Skeletal muscle tissue (tissue), 4 donors: ENCODE results near the gene GCNA. TPM values are rescaled to one million over a fixed set of nuclear protein-coding genes. Genes with fewer than 3 reads are reported as not detected.

Experiments used
- H3K27ac ChIP-seq: one replicate; pipeline ENCODE4 v1.7.0; 2013; ENCODE audit warnings: mild to moderate bottlenecking, low read depth, low read length, inconsistent platforms
- H3K27me3 ChIP-seq, 3 donors: one replicate each; pipeline ENCODE4 v1.7.0; 2013; ENCODE audit warnings: low read length in 3 of 3; ENCODE audit not compliant: control insufficient read depth in 3 of 3, insufficient read depth in 3 of 3
- H3K36me3 ChIP-seq, 3 donors: one replicate each; pipeline ENCODE4 v1.7.0; 2013; ENCODE audit warnings: low read length in 3 of 3; ENCODE audit not compliant: control insufficient read depth in 3 of 3, insufficient read depth in 3 of 3
- H3K4me1 ChIP-seq, 3 donors: one replicate each; pipeline ENCODE4 v1.7.0; 2013; ENCODE audit warnings: low read length in 3 of 3, mild to moderate bottlenecking in 3 of 3; ENCODE audit not compliant: control insufficient read depth in 3 of 3, insufficient read depth in 3 of 3
- H3K4me3 ChIP-seq, 3 donors: one replicate each; pipeline ENCODE4 v1.7.0; 2013; ENCODE audit warnings: low read length in 3 of 3
- H3K9ac ChIP-seq, 3 donors: one replicate each; pipeline ENCODE4 v1.7.0; 2013; ENCODE audit warnings: low read length in 3 of 3, mild to moderate bottlenecking in 3 of 3, moderate library complexity in 2 of 3, low read depth in 1 of 3
- H3K9me3 ChIP-seq, 3 donors: one replicate each; pipeline ENCODE4 v1.7.0; 2013; ENCODE audit warnings: low read length in 3 of 3; ENCODE audit not compliant: control insufficient read depth in 3 of 3
- total RNA-seq: library from RNA; depleted of rRNA; stranded (reverse); fragments of >200 nt; gene quantifications from one replicate; pipeline ENCODE4 v1.2.3, GENCODE V29; 2014
- donor health status: Osteomylitis.

The GCNA gene
- total RNA-seq, 1 donor from 2014 or later, result 2.6 TPM

GRCh38 chrX:71619193-71619592 lies 41.0 kb downstream of the GCNA start:
- no peak overlapping the region for H3K27ac ChIP-seq
- no peaks in the 10 kb centered on the region for H3K27me3 ChIP-seq
- H3K36me3 ChIP-seq, result peaks cover 0 to 4% (median 0%) of the 10 kb centered on the region in 3 donors
- no peaks in the 10 kb centered on the region for H3K9me3 ChIP-seq
- peaks cover 15 to 34% (median 17%) of the 10 kb centered on the region in 3 donors for H3K4me1 ChIP-seq
- H3K4me3 ChIP-seq, result no peak overlapping the region
- H3K9ac ChIP-seq, result no peak overlapping the region

- no peak overlapping the region for H3K27ac ChIP-seq
- H3K9me3 ChIP-seq, result no peaks in the 10 kb centered on the region
- peaks cover 15 to 34% (median 17%) of the 10 kb centered on the region in 3 donors for H3K4me1 ChIP-seq
- H3K4me3 ChIP-seq, result no peak overlapping the region
- peaks cover 0 to 3% (median 0%) of the 10 kb centered on the region in 3 donors for H3K36me3 ChIP-seq
- no peaks in the 10 kb centered on the region for H3K27me3 ChIP-seq
- no peak overlapping the region for H3K9ac ChIP-seq
These were observed 41.7 kb downstream of the GCNA start for GRCh38 chrX:71619986-71620385.

DNA sequence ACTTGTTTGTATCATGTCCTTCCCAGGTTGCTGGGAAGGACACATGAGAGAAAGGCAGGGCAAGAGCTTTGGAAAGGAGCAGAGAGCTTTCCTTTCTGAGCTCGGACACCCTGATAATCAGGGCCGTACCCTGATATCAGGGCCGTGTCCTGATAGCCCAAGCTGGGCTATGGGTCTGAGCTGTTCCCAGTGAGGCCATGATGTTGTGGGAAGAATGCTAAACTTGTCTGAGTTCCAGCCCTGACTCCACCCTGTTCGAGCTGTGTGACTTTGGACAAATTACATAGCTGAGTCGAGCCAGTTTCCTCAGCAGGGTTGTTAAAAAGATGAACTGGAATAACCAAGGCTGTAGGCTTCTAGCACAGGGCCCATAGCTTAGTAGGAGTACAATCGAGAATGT lies 43.4 kb downstream of the GCNA start:
- H3K9me3 ChIP-seq, result no peaks in the 10 kb centered on the region
- H3K9ac ChIP-seq, result no peak overlapping the region
- H3K36me3 ChIP-seq, result no peaks in the 10 kb centered on the region
- H3K4me1 ChIP-seq, result peaks cover 15 to 34% (median 17%) of the 10 kb centered on the region in 3 donors
- no peaks in the 10 kb centered on the region for H3K27me3 ChIP-seq
- no peak overlapping the region for H3K4me3 ChIP-seq
- H3K27ac ChIP-seq, result no peak overlapping the region

DNA sequence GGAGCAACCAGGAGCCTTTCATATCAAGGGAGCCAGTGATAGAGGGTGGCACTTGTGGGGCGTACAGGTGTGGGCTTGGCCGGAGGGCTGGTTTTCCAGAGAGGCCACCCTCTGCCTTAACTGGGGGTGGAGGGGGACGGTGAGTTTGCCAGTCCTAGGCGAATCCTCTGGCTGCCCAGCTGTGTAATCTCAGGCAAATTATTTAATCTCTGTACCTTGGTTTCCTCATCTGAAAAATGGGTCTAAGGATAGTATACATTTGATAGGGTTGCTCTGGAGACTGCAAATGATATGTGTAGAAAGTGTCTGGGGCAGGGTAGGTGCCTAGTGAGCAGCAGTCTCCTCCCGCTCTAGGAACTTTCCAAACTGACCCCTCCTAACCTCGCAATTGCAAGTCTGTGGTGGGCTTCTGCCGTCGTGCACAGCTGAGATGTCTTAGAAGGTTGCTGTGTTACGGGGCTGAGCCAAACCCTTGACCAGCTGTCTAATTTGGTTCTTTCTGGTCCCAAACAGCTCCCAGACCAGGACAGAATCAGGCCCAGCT lies 43.9 kb downstream of the GCNA start:
- Histone ChIP-seq H3K9ac (peak overlapping the region in 2 of 3 donors; percentile 6 to 50), H3K4me3 (no peak overlapping the region), H3K9me3 (no peaks in the 10 kb centered on the region), H3K27me3 (no peaks in the 10 kb centered on the region), H3K27ac (peak overlapping the region; percentile 71), H3K4me1 (peaks cover 15 to 34% (median 17%) of the 10 kb centered on the region in 3 donors), H3K36me3 (no peaks in the 10 kb centered on the region)

DNA sequence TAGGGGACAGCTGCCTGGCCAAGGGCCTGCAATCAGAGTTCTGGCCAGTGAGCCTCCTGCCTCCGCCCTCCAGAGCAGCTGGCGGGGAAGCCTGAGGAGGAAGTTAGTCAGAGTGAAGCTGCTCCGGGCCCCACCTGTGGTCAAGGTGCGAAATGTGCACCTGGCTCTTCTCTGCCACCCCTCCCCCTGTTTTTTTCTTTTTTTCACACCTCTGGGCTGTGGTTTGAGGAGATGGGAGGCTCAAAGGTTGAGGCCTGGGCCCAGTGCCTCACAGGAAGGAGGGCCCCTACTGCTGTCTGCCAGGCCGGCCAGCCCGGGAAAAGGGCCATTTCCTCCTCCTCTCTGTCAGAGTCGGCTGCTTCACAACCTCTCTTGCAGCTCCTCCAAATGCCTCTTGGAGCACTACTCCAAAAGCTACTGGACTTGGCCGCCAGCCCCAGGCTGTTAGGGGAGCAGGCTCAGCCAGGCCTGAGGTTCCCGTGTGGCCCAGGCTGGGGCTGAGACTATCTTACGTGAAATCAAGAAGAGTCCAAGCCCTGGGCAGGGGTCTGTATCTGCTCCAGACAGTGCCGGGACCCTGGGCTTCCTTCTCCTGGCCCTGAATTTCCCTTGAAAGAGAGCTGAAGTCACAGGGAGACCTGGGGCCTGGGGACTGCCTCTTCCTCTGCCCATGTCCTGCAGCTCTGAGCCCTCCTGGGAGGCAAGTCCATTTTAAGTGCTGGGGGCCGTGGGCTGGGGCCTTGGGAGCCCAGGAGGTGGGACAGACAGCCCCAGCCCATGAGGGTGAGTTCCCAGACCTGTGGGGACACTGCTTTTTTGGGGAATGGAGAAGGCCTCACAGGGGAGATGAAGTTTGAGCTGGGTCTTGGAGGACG lies 44.6 kb downstream of the GCNA start:
- no peaks in the 10 kb centered on the region for H3K27me3 ChIP-seq
- H3K9ac ChIP-seq, result peak overlapping the region; percentile 6 to 68 (median 43)
- H3K27ac ChIP-seq, result peak overlapping the region; percentile 71

DNA sequence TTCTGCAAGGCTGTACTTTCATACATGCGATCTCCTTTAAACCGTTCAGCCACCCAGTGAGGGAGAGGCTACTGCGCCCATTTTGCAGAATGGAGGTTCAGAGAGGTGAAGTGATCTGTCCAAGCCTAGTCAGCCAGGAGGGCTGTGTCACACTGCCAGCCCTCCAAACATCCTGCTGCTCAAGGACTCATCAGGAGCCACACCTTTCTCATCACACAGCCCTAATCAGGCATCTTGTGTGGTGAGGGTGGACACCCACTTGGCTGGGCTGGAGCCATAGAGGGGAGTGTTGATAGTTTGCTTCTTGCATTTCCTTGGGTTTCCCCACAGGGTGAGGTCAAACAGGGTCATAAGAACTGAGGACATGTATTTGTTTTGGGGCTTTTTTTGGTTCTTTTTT lies 45.5 kb downstream of the GCNA start:
- H3K27ac ChIP-seq, result no peak overlapping the region
- no peaks in the 10 kb centered on the region for H3K9me3 ChIP-seq
- H3K27me3 ChIP-seq, result peaks cover 0 to 3% (median 0%) of the 10 kb centered on the region in 3 donors
- H3K4me3 ChIP-seq, result no peak overlapping the region
- no peaks in the 10 kb centered on the region for H3K36me3 ChIP-seq
- H3K4me1 ChIP-seq, result peaks cover 15 to 25% (median 17%) of the 10 kb centered on the region in 3 donors
- H3K9ac ChIP-seq, result no peak overlapping the region

More for the DNA sequence above, 44.6 kb downstream of the GCNA start:
- H3K36me3 ChIP-seq, result no peaks in the 10 kb centered on the region
- H3K9me3 ChIP-seq, result no peaks in the 10 kb centered on the region
- H3K4me3 ChIP-seq, result no peak overlapping the region
- peaks cover 15 to 30% (median 17%) of the 10 kb centered on the region in 3 donors for H3K4me1 ChIP-seq

- Histone ChIP-seq H3K4me1 (peaks cover 15 to 25% (median 17%) of the 10 kb centered on the region in 3 donors), H3K36me3 (no peaks in the 10 kb centered on the region), H3K27ac (no peak overlapping the region), H3K27me3 (peaks cover 0 to 3% (median 0%) of the 10 kb centered on the region in 3 donors), H3K9me3 (no peaks in the 10 kb centered on the region), H3K9ac (no peak overlapping the region), H3K4me3 (no peak overlapping the region)
These were observed 47.2 kb downstream of the GCNA start for GRCh38 chrX:71625471-71625870.

GRCh38 chrX:71626576-71626975 lies 48.3 kb downstream of the GCNA start:
- H3K27me3 ChIP-seq, result peaks cover 0 to 3% (median 0%) of the 10 kb centered on the region in 3 donors
- H3K4me1 ChIP-seq, result peaks cover 15 to 23% (median 17%) of the 10 kb centered on the region in 3 donors
- no peak overlapping the region for H3K4me3 ChIP-seq
- H3K9ac ChIP-seq, result no peak overlapping the region
- H3K36me3 ChIP-seq, result no peaks in the 10 kb centered on the region
- no peaks in the 10 kb centered on the region for H3K9me3 ChIP-seq
- no peak overlapping the region for H3K27ac ChIP-seq

DNA sequence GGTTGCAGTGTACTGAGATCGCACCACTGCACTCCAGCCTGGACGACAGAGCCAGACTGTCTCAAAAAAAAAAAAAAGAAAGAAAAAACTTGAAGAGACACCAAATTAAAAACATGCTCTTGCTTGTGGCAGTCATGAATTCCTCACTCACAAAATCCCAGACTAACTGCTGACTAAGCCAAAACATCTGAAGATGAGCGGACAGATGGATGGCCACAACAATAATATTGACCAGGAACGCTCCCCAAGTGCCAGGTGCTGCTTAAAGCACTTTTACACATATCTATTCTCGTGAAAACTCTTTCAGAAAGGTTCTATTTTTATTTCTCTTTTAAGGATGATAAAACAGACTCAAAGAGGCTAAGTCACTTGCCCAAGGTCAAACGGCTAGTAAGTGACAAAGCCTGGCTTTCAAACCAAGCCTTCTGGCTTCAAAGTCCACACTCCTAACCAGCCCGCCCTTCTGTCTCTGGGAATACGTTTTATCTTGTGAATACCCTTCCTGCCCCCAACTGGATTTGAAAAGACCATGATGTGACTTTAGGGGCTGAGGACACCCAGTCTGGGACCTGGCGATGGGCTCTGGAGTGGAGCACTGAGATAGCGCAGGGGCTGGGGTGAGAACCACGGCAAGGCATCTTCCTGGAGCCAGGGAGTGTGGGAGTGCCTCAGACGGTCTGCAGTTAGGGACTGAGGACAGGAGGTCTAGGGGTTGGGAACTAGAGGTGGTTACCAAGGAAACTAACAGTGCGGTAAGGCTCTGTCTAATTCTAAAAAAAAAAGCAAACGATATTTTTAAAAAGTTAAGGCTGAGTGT lies 49.6 kb downstream of the GCNA start:
- H3K27ac ChIP-seq, result no peak overlapping the region
- no peak overlapping the region for H3K4me3 ChIP-seq
- peaks cover 0 to 3% (median 0%) of the 10 kb centered on the region in 3 donors for H3K27me3 ChIP-seq
- H3K9ac ChIP-seq, result no peak overlapping the region
- H3K4me1 ChIP-seq, result peaks cover 10 to 11% (median 10%) of the 10 kb centered on the region in 3 donors
- H3K36me3 ChIP-seq, result no peaks in the 10 kb centered on the region
- H3K9me3 ChIP-seq, result no peaks in the 10 kb centered on the region
